HG02678 (cell line): ENCODE measurements around the gene ADSS2.
"Not testable (repeated sequence)": the region's sequence is repeated elsewhere in the genome, so short reads cannot be mapped to it uniquely, and the experiment has no call there.

Experiments
- ATAC-seq: cut with Tn5 transposase; IDR thresholded peaks from one replicate; pipeline ENCODE4 v1.9.1; 2021; ENCODE audit warnings: mild to moderate bottlenecking, moderate library complexity; ENCODE audit not compliant: unreplicated experiment

The ADSS2 gene

DNA sequence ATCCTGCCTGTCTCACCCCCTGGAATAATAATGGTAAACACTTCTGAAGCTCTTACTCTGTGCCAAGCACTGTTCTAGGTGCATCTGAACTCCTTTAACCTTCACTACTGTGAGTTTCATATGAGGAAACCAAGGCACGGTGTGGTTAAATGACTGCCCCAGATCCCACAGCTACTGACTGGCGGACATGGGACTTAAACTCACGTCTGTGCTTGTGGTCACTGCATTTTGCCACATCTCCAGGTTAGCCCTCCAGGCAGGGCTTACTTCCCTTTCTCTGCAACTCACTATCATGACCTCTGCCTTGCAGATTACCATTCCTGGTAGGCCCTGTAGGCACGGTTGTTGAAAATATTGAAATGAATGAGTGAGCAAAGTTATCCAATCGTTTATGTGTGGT, 83.4 kb downstream of the ADSS2 start:
- no peak for ATAC-seq

DNA sequence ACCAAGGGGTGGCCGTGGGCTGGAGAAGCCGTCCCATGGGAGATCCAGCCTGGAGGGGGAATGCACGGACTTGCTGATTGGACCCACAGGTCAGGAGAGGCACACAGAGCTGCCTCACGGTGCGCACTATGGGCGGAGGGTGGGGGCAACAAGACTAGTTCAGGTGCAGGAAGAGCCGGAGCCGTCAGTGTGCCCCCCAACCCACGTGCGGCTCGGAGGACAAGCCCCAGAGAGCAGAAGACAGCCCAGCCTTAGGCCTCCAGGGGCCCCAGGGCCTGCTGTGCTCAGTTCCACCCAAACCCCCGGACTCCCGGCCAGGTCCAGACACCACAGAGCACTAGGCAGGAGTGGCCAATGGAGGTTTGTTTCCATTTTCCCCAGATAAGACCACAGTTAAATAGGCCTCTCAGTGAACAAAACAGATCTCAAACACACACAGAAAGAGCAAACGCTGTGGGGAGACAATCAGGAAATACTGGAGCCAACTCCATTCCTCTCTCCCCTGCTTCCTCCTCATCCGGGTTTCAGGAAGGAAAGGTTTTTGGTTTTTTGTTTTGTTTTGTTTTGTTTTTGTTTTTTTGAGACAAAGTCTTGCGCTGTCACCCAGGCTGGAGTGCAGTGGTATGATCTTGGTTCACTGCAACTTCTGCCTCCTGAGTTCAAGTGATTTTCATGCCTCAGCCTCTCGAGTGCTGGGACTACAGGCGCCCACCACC, 84.2 kb downstream of the ADSS2 start:
- no peak for ATAC-seq

DNA sequence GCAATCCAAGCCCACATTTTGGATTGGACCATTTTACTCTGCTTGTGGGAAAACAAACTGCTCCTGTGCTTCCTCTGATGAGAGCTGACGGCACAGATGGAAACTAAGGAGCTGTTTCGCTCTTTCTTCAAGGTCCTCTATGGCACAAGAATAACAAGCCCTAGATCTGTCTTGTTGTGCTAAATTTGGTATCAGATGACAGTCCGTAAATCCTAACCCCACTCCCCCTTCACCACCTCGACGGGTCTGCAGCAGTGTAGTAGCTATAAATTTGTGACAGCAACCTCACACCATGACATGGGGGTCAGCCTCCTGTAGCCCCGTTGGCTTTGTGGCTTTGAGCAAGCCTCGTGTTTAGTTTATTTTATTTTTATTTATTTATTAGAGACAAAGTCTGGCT, 85.9 kb downstream of the ADSS2 start:
- no peak for ATAC-seq

DNA sequence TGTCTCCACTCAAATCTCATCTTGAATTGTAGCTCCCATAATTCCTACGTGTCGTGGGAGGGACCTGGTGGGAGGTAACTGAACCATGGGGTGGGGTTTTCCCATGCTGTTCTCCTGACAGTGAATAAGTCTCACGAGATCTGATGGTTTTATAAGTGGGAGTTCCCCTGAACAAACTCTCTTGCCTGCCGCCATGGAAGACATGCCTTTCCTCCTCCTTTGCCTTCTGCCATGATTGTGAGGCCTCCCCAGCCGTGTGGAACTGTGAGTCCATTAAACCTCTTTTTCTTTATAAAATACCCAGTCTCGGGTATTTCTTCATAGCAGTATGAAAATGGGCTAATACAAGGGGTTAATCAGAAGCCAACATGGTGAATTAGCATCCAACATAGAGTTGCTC, 86.4 kb downstream of the ADSS2 start:
- not testable (repeated sequence) for ATAC-seq

DNA sequence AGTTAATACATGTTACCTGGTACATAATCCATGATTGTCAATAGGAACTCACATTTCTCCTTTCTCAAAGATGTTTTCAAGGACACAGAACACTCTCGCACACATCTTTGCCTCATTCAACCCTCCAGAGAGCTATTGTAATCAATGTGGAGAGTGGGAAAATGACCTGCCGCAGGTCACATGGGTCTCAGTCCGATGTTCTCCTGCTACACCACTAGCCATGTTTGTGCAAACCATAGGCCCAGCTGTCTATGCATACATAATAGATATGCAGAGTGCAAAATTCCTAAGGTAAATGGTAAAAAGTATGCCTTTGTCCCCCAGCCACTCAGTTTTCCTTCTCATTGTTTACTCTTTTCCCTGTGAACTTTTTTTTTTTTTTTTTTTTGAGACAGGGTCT, 89.2 kb downstream of the ADSS2 start:
- ATAC-seq: no peak

DNA sequence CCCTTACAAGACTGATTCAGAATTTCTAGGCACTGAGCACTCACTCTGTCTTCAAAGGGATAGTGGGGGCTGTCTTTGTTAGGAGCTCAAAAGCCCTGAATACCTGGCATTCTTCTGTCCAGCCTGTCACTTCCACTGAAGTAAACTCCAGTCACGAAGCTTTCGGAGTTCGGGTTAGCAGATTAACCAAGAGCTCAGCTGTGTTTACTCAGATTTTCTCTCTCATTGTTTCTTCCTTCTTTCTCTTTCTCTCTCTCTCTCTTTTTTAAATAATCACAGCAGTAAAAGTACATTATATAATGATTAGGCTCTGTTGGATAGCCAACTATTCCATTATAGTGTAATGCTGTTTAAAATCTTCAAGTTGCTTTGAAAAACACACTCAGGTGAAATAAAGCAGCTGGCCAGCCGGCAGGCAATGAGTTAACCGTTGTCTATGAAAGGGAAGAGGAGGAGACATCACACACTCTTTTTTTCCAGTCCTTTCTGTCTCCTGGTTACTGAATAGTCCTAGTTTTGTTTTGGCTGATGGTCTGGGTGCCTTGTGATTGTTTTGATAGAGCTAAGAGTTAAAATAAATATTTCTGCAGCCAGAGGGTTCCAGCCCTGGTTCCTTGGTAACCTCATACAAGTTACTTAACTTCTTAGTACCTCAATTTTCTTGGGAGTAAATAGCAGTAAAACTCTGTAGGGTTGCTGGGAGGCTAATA, 89.8 kb downstream of the ADSS2 start:
- no peak for ATAC-seq
